Gastrocnemius medialis (tissue), 4 donors: ENCODE data around the gene IL18R1.

Experiments used
- POLR2A ChIP-seq, 2 donors: fragments of 450-650 bp; IDR thresholded peaks; one replicate each; pipeline ENCODE4 v1.6.1; 2017; ENCODE audit warnings: antibody characterized with exemption in 2 of 2, mild to moderate bottlenecking in 2 of 2, moderate library complexity in 2 of 2
- TF ChIP-seq, protein P1 (sequence below), 5 experiments: fragments of 450-650 bp in 3 of 5; fragments of 200-600 bp in 2 of 5; sonication (generic) in 2 of 5; IDR thresholded peaks in 4 of 5; conservative IDR thresholded peaks in 1 of 5; 1 replicate in 4 of 5; 2 replicates in 1 of 5; pipeline ENCODE4 v1.5.1; 2016 to 2019; ENCODE audit warnings: antibody characterized with exemption in 5 of 5, mild to moderate bottlenecking in 3 of 5, moderate library complexity in 3 of 5

DNA sequence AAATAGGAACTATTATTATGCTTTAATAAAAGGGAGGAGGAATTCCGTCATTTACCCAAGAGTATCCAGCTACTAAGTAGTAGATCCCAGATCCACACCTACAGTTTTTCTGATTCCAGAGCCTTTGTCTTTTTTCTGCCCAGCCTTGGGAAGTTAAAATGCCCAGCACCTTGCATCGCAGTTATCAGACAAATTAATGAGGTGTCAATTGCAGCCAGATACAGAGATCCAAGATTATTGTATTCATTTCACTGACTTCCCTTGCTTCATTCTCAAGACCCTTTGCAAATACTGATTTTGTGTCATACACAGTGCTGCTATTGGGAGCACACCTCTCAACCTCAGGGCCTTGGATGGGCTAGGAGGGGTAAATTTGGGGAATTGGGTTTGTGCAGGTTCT is 1.1 kb downstream of the IL18R1 start:
- TF ChIP-seq, protein P1, sequence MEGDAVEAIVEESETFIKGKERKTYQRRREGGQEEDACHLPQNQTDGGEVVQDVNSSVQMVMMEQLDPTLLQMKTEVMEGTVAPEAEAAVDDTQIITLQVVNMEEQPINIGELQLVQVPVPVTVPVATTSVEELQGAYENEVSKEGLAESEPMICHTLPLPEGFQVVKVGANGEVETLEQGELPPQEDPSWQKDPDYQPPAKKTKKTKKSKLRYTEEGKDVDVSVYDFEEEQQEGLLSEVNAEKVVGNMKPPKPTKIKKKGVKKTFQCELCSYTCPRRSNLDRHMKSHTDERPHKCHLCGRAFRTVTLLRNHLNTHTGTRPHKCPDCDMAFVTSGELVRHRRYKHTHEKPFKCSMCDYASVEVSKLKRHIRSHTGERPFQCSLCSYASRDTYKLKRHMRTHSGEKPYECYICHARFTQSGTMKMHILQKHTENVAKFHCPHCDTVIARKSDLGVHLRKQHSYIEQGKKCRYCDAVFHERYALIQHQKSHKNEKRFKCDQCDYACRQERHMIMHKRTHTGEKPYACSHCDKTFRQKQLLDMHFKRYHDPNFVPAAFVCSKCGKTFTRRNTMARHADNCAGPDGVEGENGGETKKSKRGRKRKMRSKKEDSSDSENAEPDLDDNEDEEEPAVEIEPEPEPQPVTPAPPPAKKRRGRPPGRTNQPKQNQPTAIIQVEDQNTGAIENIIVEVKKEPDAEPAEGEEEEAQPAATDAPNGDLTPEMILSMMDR (IDR thresholded peaks at IDR 0.05 in 4 of 5, conservative IDR thresholded peaks at IDR 0.05 in 1 of 5), result no peak
- no peak for TF ChIP-seq POLR2A (IDR thresholded peaks at IDR 0.05)
